OCI-LY7 (cell line): ENCODE results near the gene PROM2.

Experiments used
- CTCF ChIP-seq: fragments of 200-600 bp; sonication (generic); conservative IDR thresholded peaks from 2 replicates; pipeline ENCODE4 v1.5.1; 2014; ENCODE audit warnings: mild to moderate bottlenecking, antibody characterized with exemption, low read length, moderate library complexity, mixed read lengths
- EZH2phosphoT487 ChIP-seq: fragments of 200-600 bp; sonication (generic); IDR thresholded peaks from 2 replicates; pipeline ENCODE4 v1.6.1; 2018; ENCODE audit warnings: low read depth, borderline replicate concordance, mild to moderate bottlenecking, mixed run types, antibody characterized with exemption, low read length, moderate library complexity, mixed read lengths

- TF ChIP-seq CTCF: no peak
- no peak for TF ChIP-seq EZH2phosphoT487
Observed at GRCh38 chr2:95287806-95288205, 13.6 kb downstream of the PROM2 start.
